Measurements from ENCODE around the gene SGMS1. TPM values are rescaled to one million over a fixed set of nuclear protein-coding genes. Genes with fewer than 3 reads are reported as not detected.

Gene SGMS1
- total and polyA plus RNA-seq, 4 donors: 15.8 to 142 (median 41.3) TPM

GRCh38 chr10:50510517-50511473 is 113.0 kb downstream of the SGMS1 start:
- TF ChIP-seq CTCF (IDR thresholded peaks at IDR 0.05; ENCODE audit: control extremely low read depth, extremely low read depth): no peak
- H3K4me1 ChIP-seq (ENCODE audit: control insufficient read depth in 5 of 5, insufficient read depth in 5 of 5, low read length in 5 of 5): peaks cover 5 to 31% (median 20%) of the 10 kb centered on the region in 5 donors
- no peak overlapping the region for H3K27ac ChIP-seq (ENCODE audit: low read depth in 1 of 2, low read length in 1 of 2)
- ATAC-seq (ENCODE audit: insufficient read depth, low FRiP score) (no peak), DNase-seq (no peak)
- no peak overlapping the region for H3K9ac ChIP-seq (ENCODE audit: insufficient read depth in 1 of 2, low read length in 2 of 2)
- H3K4me3 ChIP-seq: no peak overlapping the region
- no peaks in the 10 kb centered on the region for H3K36me3 ChIP-seq (ENCODE audit: control insufficient read depth in 4 of 4, insufficient read depth in 4 of 4, low read length in 4 of 4)
- WGBS, 2 donors: 82 to 90% methylated on average over 3 of the region's 3 CpGs
- H3K9me3 ChIP-seq (ENCODE audit: control insufficient read depth in 4 of 4, insufficient read depth in 3 of 4, low read length in 3 of 4): no peaks in the 10 kb centered on the region
- no peaks in the 10 kb centered on the region for H3K27me3 ChIP-seq (ENCODE audit: control insufficient read depth in 3 of 3, insufficient read depth in 3 of 3, low read length in 2 of 3)

GRCh38 chr10:50508315-50509051 is 115.3 kb downstream of the SGMS1 start:
- H3K27ac ChIP-seq (ENCODE audit: low read depth in 1 of 2, low read length in 1 of 2): no peak overlapping the region
- WGBS, 2 donors: 89 to 92% methylated on average over 5 of the region's 5 CpGs
- peaks cover 5 to 31% (median 20%) of the 10 kb centered on the region in 5 donors for H3K4me1 ChIP-seq (ENCODE audit: control insufficient read depth in 5 of 5, insufficient read depth in 5 of 5, low read length in 5 of 5)
- no peaks in the 10 kb centered on the region for H3K27me3 ChIP-seq (ENCODE audit: control insufficient read depth in 3 of 3, insufficient read depth in 3 of 3, low read length in 2 of 3)
- H3K36me3 ChIP-seq (ENCODE audit: control insufficient read depth in 4 of 4, insufficient read depth in 4 of 4, low read length in 4 of 4): peaks cover 0 to 1% (median 0%) of the 10 kb centered on the region in 4 donors
- TF ChIP-seq CTCF (IDR thresholded peaks at IDR 0.05; ENCODE audit: control extremely low read depth, extremely low read depth): no peak
- H3K9me3 ChIP-seq (ENCODE audit: control insufficient read depth in 4 of 4, insufficient read depth in 3 of 4, low read length in 3 of 4): no peaks in the 10 kb centered on the region
- no peak overlapping the region for H3K4me3 ChIP-seq
- ATAC-seq (ENCODE audit: insufficient read depth, low FRiP score) (no peak), DNase-seq (peak in 1 of 3 donors; percentile 48)
- H3K9ac ChIP-seq (ENCODE audit: insufficient read depth in 1 of 2, low read length in 2 of 2): no peak overlapping the region

- Histone ChIP-seq H3K4me3 (no peak overlapping the region), H3K27me3 (ENCODE audit: control insufficient read depth in 3 of 3, insufficient read depth in 3 of 3, low read length in 2 of 3) (no peaks in the 10 kb centered on the region), H3K36me3 (ENCODE audit: control insufficient read depth in 4 of 4, insufficient read depth in 4 of 4, low read length in 4 of 4) (peaks cover 0 to 1% (median 0%) of the 10 kb centered on the region in 4 donors), H3K9me3 (ENCODE audit: control insufficient read depth in 4 of 4, insufficient read depth in 3 of 4, low read length in 3 of 4) (no peaks in the 10 kb centered on the region), H3K9ac (ENCODE audit: insufficient read depth in 1 of 2, low read length in 2 of 2) (no peak overlapping the region), H3K4me1 (ENCODE audit: control insufficient read depth in 5 of 5, insufficient read depth in 5 of 5, low read length in 5 of 5) (peaks cover 3 to 28% (median 20%) of the 10 kb centered on the region in 5 donors), H3K27ac (ENCODE audit: low read depth in 1 of 2, low read length in 1 of 2) (no peak overlapping the region)
- no peak for ATAC-seq (ENCODE audit: insufficient read depth, low FRiP score)
- peak in 2 of 3 donors; percentile 38 to 61 for DNase-seq
- no peak for TF ChIP-seq CTCF (IDR thresholded peaks at IDR 0.05; ENCODE audit: control extremely low read depth, extremely low read depth)
- WGBS, 2 donors: 93 to 94% methylated on average over 5 of the region's 5 CpGs
Observed at GRCh38 chr10:50506861-50507573, 116.7 kb downstream of the SGMS1 start.

Measured in lung (tissue), 12 donors.